Stimulated activated CD8-positive, alpha-beta memory T cell treated with anti-CD3 and anti-CD28 coated beads, Interleukin-4, amount 100 ng/mL, for 24 hours (primary cell): ENCODE data around the gene FHIT.
"Not testable (repeated sequence)": the region's sequence is repeated elsewhere in the genome, so short reads cannot be mapped to it uniquely, and the experiment has no call there.

Source experiments
- DNase-seq: peaks from one replicate; pipeline ENCODE4 v3.0.0-alpha.2; 2020; ENCODE audit warnings: low read depth

Gene FHIT

DNA sequence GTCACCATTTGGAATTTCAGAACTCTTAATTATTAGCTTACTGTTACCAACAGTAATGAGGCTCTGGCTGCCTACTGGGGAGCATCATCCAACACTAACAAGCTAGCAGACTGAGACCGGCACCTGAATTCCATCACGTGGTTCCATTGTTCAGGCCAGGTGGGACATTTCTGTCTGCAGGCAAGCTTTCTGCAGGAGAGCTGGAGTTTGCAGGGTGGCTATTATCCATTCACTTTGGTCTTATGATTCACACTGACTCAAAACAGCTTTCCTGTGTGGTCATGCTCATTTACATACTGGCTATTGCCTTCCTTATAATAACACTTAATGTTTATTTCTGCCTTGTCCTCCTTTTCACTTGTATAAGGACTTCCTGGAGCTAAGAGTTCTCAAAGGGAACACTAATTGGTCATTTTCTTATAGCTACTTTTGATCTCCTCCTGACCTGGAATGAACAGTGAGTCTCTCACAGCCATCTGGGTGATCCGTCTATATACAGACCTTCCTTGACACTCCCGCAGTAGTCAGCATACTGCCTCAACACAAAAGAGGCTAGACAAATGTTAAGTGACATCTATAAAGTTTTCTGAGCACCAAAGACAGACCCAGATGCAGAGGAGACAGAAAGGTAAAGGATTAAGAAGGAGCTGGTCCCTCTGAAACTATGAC, 695.4 kb downstream of the FHIT start:
- no peak for DNase-seq

DNA sequence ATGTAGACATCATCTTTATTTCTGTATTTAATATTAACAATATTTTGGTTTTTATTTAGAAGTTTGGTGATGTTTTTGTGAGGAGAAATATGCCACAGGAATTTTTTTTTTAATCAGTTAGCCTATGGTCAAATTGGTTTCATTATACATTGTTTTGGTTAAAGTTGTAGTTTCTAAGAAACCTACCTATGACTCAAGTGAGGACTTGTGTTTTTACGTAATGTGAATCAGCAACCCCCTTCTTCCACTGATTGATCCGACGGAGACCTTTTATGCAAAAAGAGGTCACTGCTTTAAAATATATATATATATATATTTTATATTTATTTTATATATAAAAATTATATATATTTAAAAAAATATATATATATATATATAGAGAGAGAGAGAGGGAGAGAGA, 698.1 kb downstream of the FHIT start:
- no peak for DNase-seq

DNA sequence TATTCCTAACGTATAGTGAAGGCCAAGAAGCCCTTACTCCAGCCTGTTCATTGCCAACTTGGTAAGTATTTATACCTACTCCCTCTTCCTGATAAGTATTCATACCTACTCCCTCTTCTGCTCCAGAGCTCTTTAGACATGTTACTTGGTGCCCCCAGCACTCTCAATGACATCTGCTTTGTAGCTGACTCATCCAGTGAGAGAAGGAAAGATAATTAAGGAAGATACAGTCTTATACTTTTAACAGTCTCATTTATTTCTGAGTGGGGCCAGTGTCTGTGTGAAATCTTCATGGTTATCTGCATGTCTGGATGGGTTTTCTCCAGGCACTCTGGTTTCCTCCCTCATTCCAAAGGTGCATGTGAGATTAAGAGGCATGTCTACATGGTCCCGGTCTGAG, 698.7 kb downstream of the FHIT start:
- no peak for DNase-seq

DNA sequence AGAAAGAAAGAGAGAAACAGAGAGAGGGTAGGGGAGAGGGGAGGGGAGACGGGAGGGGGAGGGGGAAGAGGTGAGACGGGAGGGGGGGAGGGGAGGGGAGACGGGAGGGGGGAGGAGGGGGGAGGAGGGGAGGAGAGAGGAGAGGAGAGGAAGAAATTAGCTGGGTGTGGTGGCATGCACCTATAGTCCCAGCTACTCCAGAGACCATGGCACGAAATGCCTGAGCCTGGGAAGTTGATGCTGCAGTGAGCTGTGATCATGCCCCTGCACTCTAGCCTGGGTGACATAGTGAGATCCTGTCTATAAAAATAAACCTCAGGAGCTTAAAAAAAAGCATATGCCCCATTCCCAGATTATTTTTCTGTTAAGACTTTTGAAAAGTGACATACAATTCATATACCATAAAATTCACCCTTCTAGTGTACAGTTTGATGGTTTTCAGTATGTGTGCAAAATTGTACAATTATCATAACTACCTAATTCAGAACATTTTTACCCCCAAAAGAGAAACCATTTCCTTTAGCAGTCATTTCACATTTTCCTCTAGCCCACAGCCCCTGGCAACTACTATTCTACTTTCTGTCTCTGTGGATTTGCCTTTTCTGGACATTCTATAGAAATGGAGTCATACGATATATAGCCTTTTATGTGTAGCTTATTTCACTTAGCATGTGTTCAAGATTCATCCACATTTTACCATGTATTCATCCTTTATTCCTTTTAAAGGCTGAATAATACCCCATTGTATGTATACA, 699.6 kb downstream of the FHIT start:
- no peak for DNase-seq

DNA sequence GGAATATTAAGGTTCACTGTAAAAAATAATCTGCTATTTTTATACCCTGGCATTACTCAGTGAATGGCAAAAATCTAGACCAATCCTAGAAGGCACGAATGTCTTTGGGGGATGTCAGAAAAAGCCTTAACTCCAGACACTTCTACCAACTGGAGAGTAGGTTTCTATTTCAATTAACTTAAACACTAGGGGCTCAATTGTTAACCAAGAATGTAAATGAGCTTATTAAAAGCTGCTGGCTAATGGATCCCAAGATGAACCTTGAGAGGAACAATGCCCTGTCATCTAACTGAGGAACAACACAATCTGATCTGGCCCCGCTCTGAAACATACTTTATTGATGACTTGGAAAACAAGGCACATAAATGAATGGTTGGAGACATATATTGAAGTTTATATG, 701.4 kb downstream of the FHIT start:
- DNase-seq, result no peak

DNA sequence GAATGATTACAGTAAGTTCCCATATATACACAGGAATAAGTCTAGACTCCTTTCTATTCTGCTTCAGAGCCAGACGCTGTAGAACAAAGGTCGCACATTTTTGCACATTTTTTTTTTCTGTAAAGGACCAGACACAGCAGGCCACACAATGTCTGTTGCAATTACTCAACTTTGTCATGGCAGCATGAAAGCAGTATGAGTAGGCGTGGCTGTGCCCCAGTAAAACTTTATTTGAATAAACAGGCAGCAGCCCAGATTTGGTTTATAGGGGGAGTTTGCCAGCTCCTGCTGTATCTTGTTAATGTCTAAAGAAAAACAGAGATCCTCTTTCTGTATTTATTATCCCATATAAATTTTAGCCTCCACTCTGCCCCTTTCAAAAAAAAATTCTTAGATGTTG, 708.3 kb downstream of the FHIT start:
- no peak for DNase-seq

DNA sequence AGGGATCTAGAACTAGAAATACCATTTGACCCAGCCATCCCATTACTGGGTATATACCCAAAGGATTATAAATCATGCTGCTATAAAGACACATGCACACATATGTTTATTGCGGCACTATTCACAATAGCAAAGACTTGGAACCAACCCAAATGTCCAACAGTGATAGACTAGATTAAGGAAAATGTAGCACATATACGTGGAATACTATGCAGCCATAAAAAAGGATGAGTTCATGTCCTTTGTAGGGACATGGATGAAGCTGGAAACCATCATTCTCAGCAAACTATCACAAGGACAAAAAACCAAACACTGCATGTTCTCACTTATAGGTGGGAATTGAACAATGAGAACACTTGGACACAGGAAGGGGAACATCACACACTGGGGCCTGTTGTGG, 711.9 kb downstream of the FHIT start:
- DNase-seq, result not testable (repeated sequence)

DNA sequence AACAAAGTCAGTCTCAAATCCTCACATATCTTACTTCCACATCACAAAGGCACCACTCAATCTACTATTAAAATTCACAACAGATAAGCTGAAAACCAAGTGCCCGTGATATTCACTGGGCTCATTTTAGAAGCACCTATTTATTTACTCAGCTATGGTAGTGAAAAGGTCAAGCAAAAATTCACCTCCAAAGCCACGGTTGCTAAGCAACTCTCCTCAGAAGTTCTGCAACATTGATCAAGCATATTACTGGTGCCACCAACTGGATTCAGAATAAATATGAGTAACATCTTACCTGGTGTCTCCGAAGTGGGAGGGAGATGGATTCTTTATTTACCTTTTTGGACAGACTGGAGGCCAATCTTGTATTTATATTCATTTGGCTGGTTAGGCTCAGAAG, 714.8 kb downstream of the FHIT start:
- DNase-seq, result no peak

DNA sequence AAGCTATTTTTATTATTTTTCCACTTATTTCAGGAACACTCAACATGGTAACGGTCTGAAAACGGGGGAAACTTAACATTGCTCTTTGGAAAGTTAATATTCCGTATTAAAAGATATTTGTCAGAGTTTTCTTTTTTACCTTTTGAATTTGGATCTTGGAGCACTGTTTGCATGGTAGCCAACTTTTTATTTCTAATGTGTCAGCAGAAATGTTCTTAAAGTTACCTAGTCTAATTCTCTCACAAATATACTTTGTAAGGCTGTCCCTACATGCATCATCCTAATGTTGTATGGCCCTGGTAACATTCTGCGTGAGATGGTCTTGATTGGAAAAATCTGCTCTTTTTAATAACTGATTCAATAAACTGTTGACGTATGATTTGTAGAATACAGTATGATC, 719.5 kb downstream of the FHIT start:
- DNase-seq, result no peak

DNA sequence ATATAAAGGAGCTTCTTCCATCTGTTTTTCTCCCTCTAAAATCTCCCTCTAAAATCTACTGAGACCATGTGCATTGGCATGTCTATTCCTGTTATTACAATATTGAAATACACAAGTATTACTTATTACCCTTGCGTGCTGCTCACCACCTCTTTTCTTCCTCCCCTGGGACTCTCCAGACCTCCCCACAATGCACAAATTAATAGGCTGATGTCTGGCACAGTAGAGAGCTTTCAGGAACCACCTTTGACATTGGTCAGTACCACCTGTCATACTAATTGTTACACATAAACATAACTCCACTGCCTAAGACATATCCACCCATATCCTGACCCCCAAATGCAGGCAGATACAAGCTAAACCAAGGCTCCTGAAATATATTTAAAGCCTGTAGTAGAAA, 722.6 kb downstream of the FHIT start:
- DNase-seq, result no peak

DNA sequence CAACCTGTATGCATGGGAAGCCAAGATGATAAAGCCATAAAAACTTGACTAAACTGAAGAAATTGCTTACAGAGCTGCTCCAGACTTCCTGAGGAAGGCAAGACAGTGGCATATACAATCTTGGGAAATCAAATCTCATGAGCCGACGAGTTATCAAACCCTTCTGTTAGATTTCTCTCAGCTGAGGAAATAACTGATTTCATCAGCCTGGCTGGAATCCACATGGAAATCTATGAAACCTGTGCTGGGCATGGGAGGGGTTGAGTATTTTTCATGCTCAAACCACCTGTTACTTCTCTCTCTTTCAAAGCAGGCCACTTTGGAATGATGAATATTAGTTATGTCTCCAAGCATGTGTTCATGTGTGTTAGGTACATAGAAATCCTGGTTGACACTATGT, 727.7 kb downstream of the FHIT start:
- no peak for DNase-seq

DNA sequence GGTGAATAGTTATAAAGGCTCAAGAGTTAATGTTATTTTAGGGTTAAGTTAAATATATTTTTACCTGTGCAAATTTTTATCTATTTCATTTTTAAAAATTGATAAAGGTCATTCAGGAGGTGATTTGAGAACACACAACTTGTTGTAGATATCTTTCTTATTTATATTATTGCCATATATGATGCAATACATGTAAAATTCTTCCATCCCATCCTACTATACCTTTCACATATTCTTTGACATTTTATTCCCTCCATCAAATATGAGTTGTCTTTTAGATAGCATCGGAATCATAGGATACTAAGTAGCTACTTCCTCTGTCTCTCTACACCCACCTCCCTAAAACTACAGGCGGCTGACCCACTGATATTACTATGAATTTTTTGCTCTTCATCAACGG, 734.1 kb downstream of the FHIT start:
- DNase-seq, result no peak

DNA sequence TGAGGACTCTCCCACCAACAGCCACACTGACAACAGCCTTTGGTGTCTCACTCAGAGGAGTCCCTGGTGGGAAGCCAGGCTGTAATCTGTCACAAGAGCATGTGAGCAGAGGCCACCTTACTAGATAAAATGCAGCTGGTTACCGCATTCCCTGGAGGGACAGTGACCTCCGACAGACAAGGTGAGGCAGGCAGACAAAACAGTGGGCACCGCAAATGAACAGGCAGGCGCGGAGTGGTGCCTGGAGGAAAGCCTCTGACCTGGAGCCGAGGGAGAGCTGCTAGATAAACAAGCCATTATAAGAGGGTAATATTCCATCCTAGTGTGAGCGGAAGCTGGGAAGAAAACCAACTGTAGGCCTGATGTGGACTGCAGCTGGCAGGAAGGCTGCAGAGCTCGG, 736.4 kb downstream of the FHIT start:
- no peak for DNase-seq

DNA sequence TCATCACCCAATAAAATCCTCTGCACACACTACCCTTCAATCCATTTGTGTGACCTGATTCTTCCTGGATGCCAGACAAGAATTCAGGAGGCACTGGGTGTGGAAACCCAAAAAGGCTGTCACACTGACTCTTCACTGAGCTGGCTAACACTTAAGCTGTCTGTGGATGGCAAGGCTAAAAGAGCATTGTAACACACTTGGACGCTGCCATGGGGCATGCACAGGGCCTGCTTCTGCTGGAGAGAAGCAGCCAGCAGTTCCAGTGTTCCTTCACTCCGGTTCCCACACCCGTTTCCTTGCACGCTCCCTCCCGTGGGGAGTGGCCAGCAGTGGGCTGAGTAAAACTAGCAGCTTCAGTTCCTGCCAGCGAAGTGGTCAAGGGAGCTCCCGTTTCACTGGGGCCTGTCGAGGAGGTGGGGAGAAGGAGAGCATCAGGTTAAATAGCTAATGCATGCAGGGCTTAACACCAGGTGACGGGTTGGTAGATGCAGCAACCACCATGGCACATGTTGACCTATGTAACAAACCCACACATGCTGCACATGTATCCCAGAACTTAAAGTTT, 737.1 kb downstream of the FHIT start:
- DNase-seq, result no peak

DNA sequence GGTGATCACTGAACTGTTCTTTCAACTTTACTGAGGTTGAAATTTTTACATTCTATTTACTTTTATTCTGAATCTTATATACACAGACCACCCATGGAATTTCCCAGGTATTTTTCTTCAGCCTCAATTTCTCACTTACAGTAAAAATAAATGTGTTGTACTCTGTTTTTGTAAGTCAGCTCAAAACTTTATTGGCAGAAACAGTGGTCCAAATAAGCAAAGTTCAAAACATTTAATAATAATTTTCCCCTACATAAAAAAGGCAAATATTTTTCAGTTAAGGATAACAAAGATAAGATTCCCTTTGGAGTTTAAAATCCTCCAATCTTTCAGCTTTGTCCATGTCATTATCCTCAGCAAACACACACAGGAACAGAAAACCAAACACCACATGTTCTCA, 738.0 kb downstream of the FHIT start:
- DNase-seq, result no peak

DNA sequence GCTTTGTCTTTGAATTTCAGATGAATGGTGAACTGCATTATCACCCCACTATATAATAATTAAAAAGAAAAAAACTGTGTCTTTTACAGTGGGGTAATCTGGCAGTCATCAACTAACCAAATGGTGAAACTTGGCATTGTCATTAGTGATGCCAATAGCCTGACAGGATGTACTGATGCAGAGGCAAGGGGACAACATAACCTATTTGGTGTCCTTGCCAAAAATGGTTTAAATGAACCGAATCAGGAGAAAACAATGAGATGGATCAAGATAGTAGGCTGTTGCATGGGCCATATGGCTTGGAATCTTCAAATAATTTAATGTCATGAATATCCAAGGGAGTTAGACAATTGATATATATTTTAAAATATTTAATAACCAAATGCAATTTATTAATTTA, 738.7 kb downstream of the FHIT start:
- DNase-seq, result no peak

DNA sequence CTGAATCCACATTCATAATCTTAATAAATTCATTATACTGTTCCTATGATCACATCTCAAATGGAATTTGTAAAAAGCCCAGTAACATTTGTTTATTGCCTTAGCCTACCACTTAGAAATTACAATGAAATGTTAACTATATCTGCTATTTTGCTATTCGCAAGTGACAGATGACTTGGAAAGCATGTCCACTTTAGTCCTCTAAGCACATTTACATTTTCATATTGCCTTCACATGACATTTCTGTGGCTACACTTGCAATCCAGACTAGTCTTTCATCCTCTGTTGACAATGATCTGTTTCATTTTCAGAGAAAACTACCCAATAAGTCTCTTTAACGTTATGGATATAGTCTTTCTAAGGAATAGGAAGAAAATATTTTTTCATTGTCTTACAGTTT, 741.8 kb downstream of the FHIT start:
- no peak for DNase-seq

DNA sequence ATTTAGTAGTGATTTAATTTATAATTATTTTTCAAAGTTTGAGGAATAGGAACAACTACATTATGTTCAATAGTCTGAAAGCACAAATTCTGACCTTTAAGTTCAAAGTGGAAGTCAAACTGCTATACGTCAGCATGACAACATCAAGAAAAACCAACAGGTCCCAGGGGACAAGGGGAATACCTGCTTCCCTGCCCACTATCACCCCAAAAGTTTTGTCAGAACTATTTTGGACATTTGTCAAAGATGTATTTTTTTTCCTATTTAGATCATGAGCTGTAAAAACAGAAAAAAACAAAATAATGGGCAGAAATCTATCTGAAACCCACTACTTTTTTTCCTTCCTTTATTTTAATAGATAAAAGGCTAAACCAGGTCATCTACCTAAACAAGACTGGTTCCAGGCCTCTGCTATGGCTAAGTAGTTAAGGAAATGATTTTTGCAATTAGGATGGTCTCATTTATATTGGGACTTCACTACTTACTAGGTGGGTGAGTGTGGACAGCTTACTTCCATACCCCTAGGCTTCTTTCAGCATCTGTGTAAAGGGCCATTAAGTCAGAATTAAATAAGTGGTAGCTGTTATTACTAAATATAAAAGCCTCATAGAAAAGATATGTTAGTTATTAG, 746.3 kb downstream of the FHIT start:
- DNase-seq, result no peak

DNA sequence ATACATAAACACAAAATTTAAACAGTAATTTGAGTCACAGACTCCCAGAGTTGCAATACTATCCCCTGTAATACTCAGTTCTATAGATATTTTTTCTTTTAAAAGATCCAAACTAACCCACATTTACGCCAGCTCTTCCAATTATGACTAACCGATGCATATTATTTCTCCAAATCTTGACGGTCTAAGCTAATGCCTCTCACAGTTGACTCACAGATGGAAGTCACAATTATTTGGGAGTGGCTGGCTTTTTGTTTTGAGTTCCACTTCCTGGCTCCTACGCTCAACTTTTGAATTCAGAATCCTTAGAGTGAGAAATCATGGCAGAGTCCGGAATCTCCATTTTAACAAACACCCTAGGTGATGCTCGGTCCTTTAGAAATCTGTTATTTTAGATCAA, 749.9 kb downstream of the FHIT start:
- DNase-seq, result no peak

DNA sequence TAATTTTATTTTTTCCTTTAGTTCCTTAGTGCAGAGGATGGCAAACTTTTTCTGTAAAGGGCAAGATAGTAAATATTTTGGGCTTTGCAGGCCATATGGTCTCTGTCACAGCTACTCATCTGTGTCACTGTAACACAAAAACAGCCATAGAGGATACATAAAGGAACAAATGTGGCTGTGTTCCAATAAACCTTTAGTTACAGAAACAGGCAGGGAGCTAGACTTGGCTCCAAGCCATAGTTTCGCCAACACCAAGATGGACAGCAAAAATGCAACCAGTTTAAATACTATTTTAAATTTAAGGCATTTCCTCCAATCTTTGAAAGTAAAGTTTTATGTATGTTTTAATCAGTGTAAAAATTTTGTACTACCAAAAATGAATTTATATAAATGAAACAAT, 753.4 kb downstream of the FHIT start:
- DNase-seq, result no peak

DNA sequence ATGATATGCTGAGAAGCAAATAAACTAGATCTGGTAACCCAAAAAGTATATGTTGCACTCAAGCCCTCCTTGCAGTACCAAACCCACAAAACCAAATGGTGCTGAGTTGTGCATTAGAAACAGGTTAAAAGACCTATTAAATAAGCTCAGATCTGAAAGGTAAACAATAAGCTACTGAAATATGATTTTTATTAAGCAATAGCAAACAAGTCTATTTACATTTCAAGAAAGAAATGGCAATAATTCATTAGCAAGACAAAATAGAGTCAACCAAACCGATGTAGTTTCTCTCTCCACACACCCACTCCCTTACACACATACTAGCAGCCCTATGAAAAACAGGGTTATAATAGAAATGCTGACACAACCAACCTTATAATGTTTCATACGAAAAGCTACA, 760.3 kb downstream of the FHIT start:
- no peak for DNase-seq

DNA sequence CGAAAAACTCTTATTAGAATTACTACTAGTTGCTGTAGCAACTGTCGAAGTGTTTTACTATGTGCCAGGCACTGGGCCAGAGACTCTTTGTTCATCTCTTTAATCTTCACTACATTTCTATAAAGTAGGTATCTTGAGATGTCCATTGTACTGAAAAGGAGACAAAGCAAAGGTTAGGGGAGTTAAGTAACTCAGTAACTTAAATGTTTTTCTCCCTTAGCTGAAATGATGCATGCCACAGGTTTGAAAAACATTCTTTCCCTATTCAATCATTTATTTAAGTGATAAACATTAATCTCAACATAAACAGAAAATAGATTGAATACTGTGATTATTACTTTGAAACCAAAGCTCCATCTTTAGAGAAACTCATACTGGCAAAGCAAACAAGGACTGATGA, 776.2 kb downstream of the FHIT start:
- DNase-seq, result no peak

DNA sequence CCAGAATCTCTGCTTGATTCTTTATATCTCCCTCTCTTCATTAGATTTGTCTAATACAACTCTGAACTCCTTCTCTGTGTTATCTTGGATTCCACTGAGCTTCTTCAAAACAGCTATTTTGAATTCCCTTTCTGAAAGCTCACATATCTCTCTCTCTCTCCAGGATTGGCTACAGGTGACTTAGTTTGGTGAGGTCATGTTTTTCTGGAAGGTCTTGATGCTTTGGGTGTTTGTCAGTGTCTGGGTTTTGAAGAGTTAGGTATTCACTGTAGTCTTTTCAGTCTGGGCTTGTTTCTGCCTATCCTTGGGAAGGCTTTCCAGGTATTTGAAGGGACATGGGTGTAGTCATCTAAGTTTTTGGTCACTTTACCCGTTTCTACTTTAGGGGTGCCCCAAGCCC, 781.8 kb downstream of the FHIT start:
- no peak for DNase-seq
